Caco-2 (cell line): ENCODE data around the gene CYP1A1. TPM values are rescaled to one million over a fixed set of nuclear protein-coding genes. Genes with fewer than 3 reads are reported as not detected.

ENCODE experiments used
- BruUV-seq: library from RNA; stranded (reverse); fragments of 400-500 nt; replicated peaks from 2 replicates; lab custom pipeline; 2021; lab: Mats Ljungman, UMichigan
- CTCF ChIA-PET: fragments of 300-600 bp; sonication (Branson Sonifier 250); formaldehyde crosslinking; loops from one replicate; lab custom pipeline; 2022; ENCODE audit warnings: antibody characterized with exemption; lab: Charles Lee
- POLR2A ChIA-PET: fragments of 300-600 bp; sonication (Branson Sonifier 250); formaldehyde crosslinking; loops from one replicate; lab custom pipeline; 2022; ENCODE audit warnings: antibody characterized with exemption; lab: Charles Lee
- DNase-seq, 2 experiments: peaks; one replicate each; pipeline versions ENCODE4 v3.0.0 to v3.0.0-alpha.2; 2020 to 2022
- H3K27me3 ChIP-seq: replicated peaks from 2 replicates; pipeline ENCODE4 v1.6.0; 2011; ENCODE audit warnings: low read length; ENCODE audit not compliant: control insufficient read depth, insufficient read depth
- H3K36me3 ChIP-seq: 2 replicates; pipeline ENCODE4 v1.5.1; 2011; ENCODE audit warnings: low read length; ENCODE audit not compliant: control insufficient read depth, insufficient read depth
- H3K4me1 ChIP-seq: fragments of 250-450 bp; sonication (Bioruptor Pico); 2 replicates; pipeline ENCODE4 v1.5.1; 2020; ENCODE audit warnings: mild to moderate bottlenecking
- H3K4me3 ChIP-seq: 2 replicates; pipeline ENCODE4 v1.5.1; 2011; ENCODE audit warnings: low read depth, mild to moderate bottlenecking, control low read depth, low read length
- H3K9me3 ChIP-seq: fragments of 250-450 bp; sonication (Bioruptor Pico); 2 replicates; pipeline ENCODE4 v1.5.1; 2020; ENCODE audit warnings: mild to moderate bottlenecking, moderate library complexity
- H3K27ac Mint-ChIP-seq: one replicate; pipeline ENCODE4 v1.8.0; 2022; ENCODE audit warnings: mixed read lengths; ENCODE audit not compliant: unreplicated experiment
- H3K27me3 Mint-ChIP-seq: one replicate; pipeline ENCODE4 v1.8.0; 2022; ENCODE audit warnings: mixed read lengths; ENCODE audit not compliant: insufficient read depth, unreplicated experiment
- H3K36me3 Mint-ChIP-seq: one replicate; pipeline ENCODE4 v1.8.0; 2022; ENCODE audit warnings: mild to moderate bottlenecking, mixed read lengths; ENCODE audit not compliant: insufficient read depth, unreplicated experiment
- H3K4me1 Mint-ChIP-seq: one replicate; pipeline ENCODE4 v1.8.0; 2022; ENCODE audit warnings: low read depth, mixed read lengths; ENCODE audit not compliant: unreplicated experiment
- H3K4me3 Mint-ChIP-seq: one replicate; pipeline ENCODE4 v1.8.0; 2022; ENCODE audit warnings: mild to moderate bottlenecking, moderate library complexity, mixed read lengths; ENCODE audit not compliant: unreplicated experiment
- H3K9me3 Mint-ChIP-seq: one replicate; pipeline ENCODE4 v1.8.0; 2022; ENCODE audit warnings: mixed read lengths; ENCODE audit not compliant: unreplicated experiment
- intact Hi-C: fragments of 100-400 bp; cut with micrococcal nuclease; formaldehyde crosslinking; loops from one replicate; pipeline ENCODE4 v1.10.0; 2022; ENCODE audit not compliant: unreplicated experiment
- total RNA-seq: library from RNA; stranded (reverse); gene quantifications from 2 replicates; pipeline ENCODE4 v1.2.3, GENCODE V29; 2022
- TF ChIP-seq, protein P1 (sequence below), 2 experiments: fragments of 200-600 bp in 1 of 2; IDR thresholded peaks; 1 replicate in 1 of 2; 2 replicates in 1 of 2; pipeline versions ENCODE4 v1.5.1 to v1.8.0; 2011 to 2022; ENCODE audit warnings: antibody characterized with exemption in 1 of 2, control low read depth in 1 of 2, inconsistent platforms in 1 of 2, low read depth in 1 of 2, low read length in 1 of 2, mild to moderate bottlenecking in 1 of 2, moderate library complexity in 1 of 2; ENCODE audit not compliant: insufficient read depth in 1 of 2, severe bottlenecking in 1 of 2, unreplicated experiment in 1 of 2

Gene CYP1A1
- total RNA-seq, 1 experiment from 2014 or later = 73.8 TPM

DNA sequence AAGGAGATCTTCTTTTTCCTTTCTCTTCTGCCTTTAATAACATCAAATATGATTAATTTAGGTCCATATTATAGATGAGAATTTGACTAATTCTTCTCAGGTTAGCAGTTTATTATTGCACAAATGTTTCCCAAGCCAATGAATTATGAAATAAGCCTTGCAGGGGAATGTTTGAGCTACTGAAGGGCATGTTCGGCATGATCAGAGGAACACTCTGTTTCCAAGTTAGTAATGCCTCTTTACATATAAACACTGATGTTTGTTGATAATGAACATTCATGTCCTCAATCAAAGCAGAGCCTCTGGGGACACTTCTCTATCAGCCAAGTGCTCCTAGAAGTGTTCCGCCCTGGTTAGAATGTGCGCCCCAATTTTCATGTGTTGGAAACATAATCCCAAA lies 10.0 kb upstream of the CYP1A1 start:
- no peak overlapping the region for H3K27ac Mint-ChIP-seq
- no peak for DNase-seq
- TF ChIP-seq, protein P1, sequence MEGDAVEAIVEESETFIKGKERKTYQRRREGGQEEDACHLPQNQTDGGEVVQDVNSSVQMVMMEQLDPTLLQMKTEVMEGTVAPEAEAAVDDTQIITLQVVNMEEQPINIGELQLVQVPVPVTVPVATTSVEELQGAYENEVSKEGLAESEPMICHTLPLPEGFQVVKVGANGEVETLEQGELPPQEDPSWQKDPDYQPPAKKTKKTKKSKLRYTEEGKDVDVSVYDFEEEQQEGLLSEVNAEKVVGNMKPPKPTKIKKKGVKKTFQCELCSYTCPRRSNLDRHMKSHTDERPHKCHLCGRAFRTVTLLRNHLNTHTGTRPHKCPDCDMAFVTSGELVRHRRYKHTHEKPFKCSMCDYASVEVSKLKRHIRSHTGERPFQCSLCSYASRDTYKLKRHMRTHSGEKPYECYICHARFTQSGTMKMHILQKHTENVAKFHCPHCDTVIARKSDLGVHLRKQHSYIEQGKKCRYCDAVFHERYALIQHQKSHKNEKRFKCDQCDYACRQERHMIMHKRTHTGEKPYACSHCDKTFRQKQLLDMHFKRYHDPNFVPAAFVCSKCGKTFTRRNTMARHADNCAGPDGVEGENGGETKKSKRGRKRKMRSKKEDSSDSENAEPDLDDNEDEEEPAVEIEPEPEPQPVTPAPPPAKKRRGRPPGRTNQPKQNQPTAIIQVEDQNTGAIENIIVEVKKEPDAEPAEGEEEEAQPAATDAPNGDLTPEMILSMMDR (IDR thresholded peaks at IDR 0.05; ENCODE audit: insufficient read depth in 1 of 2, low read depth in 1 of 2, low read length in 1 of 2, severe bottlenecking in 1 of 2, unreplicated experiment in 1 of 2) = no peak
- peaks cover 12% of the 10 kb centered on the region for H3K4me1 Mint-ChIP-seq
- H3K4me1 ChIP-seq = peaks cover 16% of the 10 kb centered on the region
- POLR2A ChIA-PET = no interaction called here
- intact Hi-C loops = no loop called here
- H3K36me3 ChIP-seq = no peaks in the 10 kb centered on the region
- H3K9me3 Mint-ChIP-seq = no peaks in the 10 kb centered on the region
- no peaks in the 10 kb centered on the region for H3K9me3 ChIP-seq
- no peaks in the 10 kb centered on the region for H3K27me3 Mint-ChIP-seq
- H3K36me3 Mint-ChIP-seq = peaks cover 5% of the 10 kb centered on the region
- H3K27me3 ChIP-seq = no peaks in the 10 kb centered on the region
- BruUV-seq = no TSS peak
- H3K4me3 Mint-ChIP-seq = no peak overlapping the region
- no peak overlapping the region for H3K4me3 ChIP-seq
- CTCF ChIA-PET = no interaction called here

DNA sequence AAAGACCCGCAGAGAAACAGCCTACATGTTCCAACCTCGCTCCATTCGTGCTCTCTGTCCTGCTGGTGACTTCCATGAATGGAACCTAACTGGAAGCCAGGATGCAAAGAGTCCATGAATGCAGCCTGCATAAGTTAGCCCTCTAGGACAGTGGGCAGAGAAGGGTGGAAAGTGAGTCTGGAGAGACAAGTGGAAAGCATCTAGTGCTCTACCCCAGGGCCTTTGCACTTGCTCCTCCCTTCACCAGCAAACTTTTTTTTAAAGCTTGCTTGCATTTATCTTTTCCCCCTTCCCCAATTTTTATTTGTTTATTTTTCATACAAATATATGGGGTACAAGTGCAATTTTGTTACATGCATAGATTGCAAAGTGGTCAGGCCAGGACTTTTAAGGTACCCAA lies 7.9 kb upstream of the CYP1A1 start:
- CTCF ChIA-PET = no interaction called here
- Mint-ChIP-seq H3K4me1 (peaks cover 19% of the 10 kb centered on the region), H3K4me3 (no peak overlapping the region), H3K27ac (no peak overlapping the region), H3K9me3 (no peaks in the 10 kb centered on the region), H3K27me3 (no peaks in the 10 kb centered on the region), H3K36me3 (peaks cover 10% of the 10 kb centered on the region)
- H3K9me3 ChIP-seq = no peaks in the 10 kb centered on the region
- H3K4me3 ChIP-seq = no peak overlapping the region
- POLR2A ChIA-PET = no interaction called here
- no peak for DNase-seq
- TF ChIP-seq, protein P1 (IDR thresholded peaks at IDR 0.05; ENCODE audit: insufficient read depth in 1 of 2, low read depth in 1 of 2, low read length in 1 of 2, severe bottlenecking in 1 of 2, unreplicated experiment in 1 of 2) = no peak
- intact Hi-C loops = no loop called here
- BruUV-seq = no TSS peak
- no peaks in the 10 kb centered on the region for H3K36me3 ChIP-seq
- H3K4me1 ChIP-seq = peaks cover 22% of the 10 kb centered on the region
- H3K27me3 ChIP-seq = no peaks in the 10 kb centered on the region

DNA sequence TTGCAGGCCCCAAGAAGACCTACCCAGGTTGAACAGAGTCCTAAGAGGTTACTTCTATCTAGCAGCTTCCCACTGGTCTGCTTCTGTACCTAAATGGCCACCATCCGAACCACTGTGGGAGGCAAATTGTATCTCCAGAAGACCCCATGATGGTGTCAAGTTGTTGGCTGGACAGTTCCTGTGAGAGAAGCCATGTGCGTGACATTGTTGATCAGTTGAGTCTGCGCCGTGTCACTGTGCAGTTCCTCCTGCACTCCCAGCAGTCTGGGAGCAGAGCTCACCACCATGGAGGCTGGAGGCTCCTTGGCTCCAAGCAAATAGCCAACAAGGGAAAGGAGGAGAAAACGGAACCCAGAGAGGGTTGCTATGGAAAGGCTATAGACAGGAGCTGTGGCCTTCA lies 7.5 kb upstream of the CYP1A1 start:
- no peak for DNase-seq
- no TSS peak for BruUV-seq
- H3K36me3 Mint-ChIP-seq = peaks cover 10% of the 10 kb centered on the region
- Histone ChIP-seq H3K4me3 (no peak overlapping the region), H3K4me1 (peaks cover 22% of the 10 kb centered on the region), H3K9me3 (no peaks in the 10 kb centered on the region), H3K27me3 (no peaks in the 10 kb centered on the region), H3K36me3 (no peaks in the 10 kb centered on the region)
- no peak overlapping the region for H3K4me3 Mint-ChIP-seq
- ChIA-PET CTCF (no interaction called here), POLR2A (no interaction called here)
- H3K9me3 Mint-ChIP-seq = no peaks in the 10 kb centered on the region
- H3K27me3 Mint-ChIP-seq = no peaks in the 10 kb centered on the region
- no peak overlapping the region for H3K27ac Mint-ChIP-seq
- intact Hi-C loops = no loop called here
- peaks cover 19% of the 10 kb centered on the region for H3K4me1 Mint-ChIP-seq
- TF ChIP-seq, protein P1 (IDR thresholded peaks at IDR 0.05; ENCODE audit: insufficient read depth in 1 of 2, low read depth in 1 of 2, low read length in 1 of 2, severe bottlenecking in 1 of 2, unreplicated experiment in 1 of 2) = no peak
